Liver (tissue), 9 donors: ENCODE measurements around the gene SLC18A2. TPM values are rescaled to one million over a fixed set of nuclear protein-coding genes. Genes with fewer than 3 reads are reported as not detected.

Experiments used
- DNase-seq: peaks from one replicate; pipeline ENCODE4 v3.0.0-alpha.2; 2017; ENCODE audit warnings: low spot score
- H3K27ac ChIP-seq, 2 donors: one replicate each; pipeline ENCODE4 v1.7.0; 2013; ENCODE audit warnings: inconsistent platforms in 2 of 2, low read length in 2 of 2, control low read depth in 1 of 2, low read depth in 1 of 2, mild to moderate bottlenecking in 1 of 2
- H3K27me3 ChIP-seq, 4 donors: one replicate each; pipeline versions ENCODE4 v1.6.1 to v1.7.0; 2013; ENCODE audit warnings: low read length in 3 of 4, inconsistent platforms in 1 of 4, mild to moderate bottlenecking in 1 of 4, moderate library complexity in 1 of 4; ENCODE audit not compliant: control insufficient read depth in 4 of 4, insufficient read depth in 4 of 4
- H3K36me3 ChIP-seq, 4 donors: one replicate each; pipeline versions ENCODE4 v1.6.1 to v1.7.0; 2013; ENCODE audit warnings: low read length in 3 of 4, mild to moderate bottlenecking in 3 of 4, low read depth in 1 of 4, moderate library complexity in 1 of 4; ENCODE audit not compliant: control insufficient read depth in 4 of 4, insufficient read depth in 3 of 4
- H3K4me1 ChIP-seq, 4 donors: one replicate each; pipeline versions ENCODE4 v1.6.1 to v1.7.0; 2013; ENCODE audit warnings: low read length in 3 of 4, mild to moderate bottlenecking in 3 of 4, moderate library complexity in 1 of 4; ENCODE audit not compliant: control insufficient read depth in 4 of 4, insufficient read depth in 4 of 4
- H3K4me3 ChIP-seq, 3 donors: one replicate each; pipeline versions ENCODE4 v1.6.1 to v1.7.0; 2013; ENCODE audit warnings: low read length in 3 of 3, control low read depth in 1 of 3, low read depth in 1 of 3, mild to moderate bottlenecking in 1 of 3
- H3K9ac ChIP-seq, 2 donors: one replicate each; pipeline ENCODE4 v1.7.0; 2013; ENCODE audit warnings: low read length in 2 of 2, mild to moderate bottlenecking in 2 of 2, moderate library complexity in 2 of 2, control low read depth in 1 of 2, low read depth in 1 of 2
- H3K9me3 ChIP-seq, 4 donors: one replicate each; pipeline versions ENCODE4 v1.6.1 to v1.7.0; 2013; ENCODE audit warnings: low read length in 3 of 4; ENCODE audit not compliant: control insufficient read depth in 4 of 4
- ATF3 ChIP-seq: IDR thresholded peaks from 2 replicates; pipeline ENCODE4 v1.6.1; 2016; ENCODE audit warnings: antibody characterized with exemption
- CTCF ChIP-seq: fragments of 150-350 bp; IDR thresholded peaks from 2 replicates; pipeline ENCODE4 v1.5.1; 2017; ENCODE audit warnings: improper control_type of control experiment, low read depth, low read length; ENCODE audit not compliant: missing input control
- EGR1 ChIP-seq, 2 donors: IDR thresholded peaks; 2 replicates each; pipeline ENCODE4 v1.6.1; 2016 to 2018; ENCODE audit warnings: antibody characterized with exemption in 2 of 2, low read depth in 2 of 2
- FOXA1 ChIP-seq: IDR thresholded peaks from 2 replicates; pipeline ENCODE4 v1.6.1; 2016; ENCODE audit warnings: antibody characterized with exemption
- FOXA2 ChIP-seq: IDR thresholded peaks from 2 replicates; pipeline ENCODE4 v1.6.1; 2016; ENCODE audit warnings: antibody characterized with exemption
- GABPA ChIP-seq, 2 donors: IDR thresholded peaks in 1 of 2; conservative IDR thresholded peaks in 1 of 2; 2 replicates each; pipeline ENCODE4 v1.6.1; 2016; ENCODE audit warnings: antibody characterized with exemption in 2 of 2, mild to moderate bottlenecking in 1 of 2, moderate library complexity in 1 of 2
- HNF4A ChIP-seq, 2 donors: conservative IDR thresholded peaks; 2 replicates each; pipeline ENCODE4 v1.6.1; 2016; ENCODE audit warnings: antibody characterized with exemption in 2 of 2, mild to moderate bottlenecking in 2 of 2
- HNF4G ChIP-seq: IDR thresholded peaks from 2 replicates; pipeline ENCODE4 v1.6.1; 2016; ENCODE audit warnings: antibody characterized with exemption
- JUND ChIP-seq, 2 donors: IDR thresholded peaks; 2 replicates each; pipeline ENCODE4 v1.6.1; 2016; ENCODE audit warnings: antibody characterized with exemption in 2 of 2
- MAX ChIP-seq: IDR thresholded peaks from 2 replicates; pipeline ENCODE4 v1.6.1; 2016; ENCODE audit warnings: antibody characterized with exemption
- NR2F2 ChIP-seq: IDR thresholded peaks from 2 replicates; pipeline ENCODE4 v1.6.1; 2016; ENCODE audit warnings: antibody characterized with exemption
- RAD21 ChIP-seq, 2 donors: IDR thresholded peaks; 2 replicates each; pipeline ENCODE4 v1.6.1; 2016; ENCODE audit warnings: antibody characterized with exemption in 2 of 2, mild to moderate bottlenecking in 2 of 2
- RXRA ChIP-seq, 2 donors: IDR thresholded peaks; 2 replicates each; pipeline ENCODE4 v1.6.1; 2017 to 2018; ENCODE audit warnings: antibody characterized with exemption in 2 of 2, mild to moderate bottlenecking in 1 of 2
- SP1 ChIP-seq: IDR thresholded peaks from 2 replicates; pipeline ENCODE4 v1.6.1; 2018; ENCODE audit warnings: antibody characterized with exemption, mild to moderate bottlenecking
- TAF1 ChIP-seq: conservative IDR thresholded peaks from 2 replicates; pipeline ENCODE4 v1.6.1; 2016; ENCODE audit warnings: antibody characterized with exemption, mild to moderate bottlenecking
- ZBTB33 ChIP-seq: IDR thresholded peaks from 2 replicates; pipeline ENCODE4 v1.6.1; 2016; ENCODE audit warnings: antibody characterized with exemption
- WGBS: extraction: QIAGEN DNeasy Blood & Tissue Kit; methylation state at CpG from one replicate; pipeline ENCODE4 v1.1.7; 2013; 5-methylcytosine and 5-hydroxymethylcytosine counted together
- polyA plus RNA-seq, 2 donors: library from polyadenylated mRNA; stranded (reverse) in 1 of 2; unstranded in 1 of 2; fragments of 200-250 nt in 1 of 2; fragments of >200 nt in 1 of 2; fragmentation: Nextera tagmentation in 1 of 2; extraction: Ambion mirVana in 1 of 2; gene quantifications; one replicate each; pipeline versions ENCODE4 v1.2.1 to v1.2.3, GENCODE V29; 2013 to 2015
- total RNA-seq, 2 donors: library from RNA; depleted of rRNA; stranded (reverse); fragments of >200 nt; gene quantifications; one replicate each; pipeline ENCODE4 v1.2.3, GENCODE V29; 2014
- donor health status: healthy.
- donor health status: healthy.
- donor health status: healthy.
- donor health status: healthy.
- donor health status: healthy.

SLC18A2 gene
- total and polyA plus RNA-seq, 4 donors: 0.92 to 3.7 (median 1.4) TPM

GRCh38 chr10:117221156-117221711 is 19.7 kb upstream of the SLC18A2 start:
- H3K36me3 ChIP-seq: no peaks in the 10 kb centered on the region
- H3K9ac ChIP-seq: no peak overlapping the region
- TF ChIP-seq TAF1 (no peak), FOXA2 (no peak), GABPA (IDR thresholded peaks at IDR 0.05 in 1 of 2, conservative IDR thresholded peaks at IDR 0.05 in 1 of 2) (no peak), JUND (IDR thresholded peaks at IDR 0.05) (no peak)
- no peak for DNase-seq
- no peaks in the 10 kb centered on the region for H3K27me3 ChIP-seq
- 64% methylated on average over 10 of the region's 10 CpGs for WGBS
- no peak overlapping the region for H3K4me3 ChIP-seq
- no peaks in the 10 kb centered on the region for H3K9me3 ChIP-seq
- peaks cover 6 to 13% (median 9%) of the 10 kb centered on the region in 4 donors for H3K4me1 ChIP-seq
- no peak overlapping the region for H3K27ac ChIP-seq

GRCh38 chr10:117222552-117222951 is 18.4 kb upstream of the SLC18A2 start:
- Histone ChIP-seq H3K4me3 (no peak overlapping the region), H3K9me3 (no peaks in the 10 kb centered on the region), H3K9ac (no peak overlapping the region), H3K27ac (no peak overlapping the region), H3K27me3 (no peaks in the 10 kb centered on the region), H3K36me3 (no peaks in the 10 kb centered on the region), H3K4me1 (no peaks in the 10 kb centered on the region)
- no peak for DNase-seq
- TF ChIP-seq NR2F2: no peak
- no peak for TF ChIP-seq CTCF
- TF ChIP-seq FOXA1: no peak
- TF ChIP-seq HNF4G: no peak
- no peak for TF ChIP-seq JUND (IDR thresholded peaks at IDR 0.05)
- TF ChIP-seq ATF3: no peak
- TF ChIP-seq RAD21 (IDR thresholded peaks at IDR 0.05): no peak
- no peak for TF ChIP-seq EGR1 (IDR thresholded peaks at IDR 0.05; ENCODE audit: low read depth in 2 of 2)
- no peak for TF ChIP-seq ZBTB33
- TF ChIP-seq TAF1: no peak
- WGBS: 88% methylated on average over 5 of the region's 5 CpGs

- Histone ChIP-seq H3K9ac (no peak overlapping the region), H3K4me3 (no peak overlapping the region), H3K27ac (no peak overlapping the region), H3K9me3 (no peaks in the 10 kb centered on the region), H3K27me3 (no peaks in the 10 kb centered on the region), H3K4me1 (no peaks in the 10 kb centered on the region), H3K36me3 (no peaks in the 10 kb centered on the region)
- 86% methylated on average over 4 of the region's 4 CpGs for WGBS
- DNase-seq: no peak
- no peak for TF ChIP-seq NR2F2
- no peak for TF ChIP-seq TAF1
- no peak for TF ChIP-seq EGR1 (IDR thresholded peaks at IDR 0.05; ENCODE audit: low read depth in 2 of 2)
- TF ChIP-seq SP1: no peak
- no peak for TF ChIP-seq RAD21 (IDR thresholded peaks at IDR 0.05)
- no peak for TF ChIP-seq FOXA1
- TF ChIP-seq JUND (IDR thresholded peaks at IDR 0.05): no peak
- no peak for TF ChIP-seq RXRA (IDR thresholded peaks at IDR 0.05)
- TF ChIP-seq HNF4G: no peak
- TF ChIP-seq CTCF: no peak
- TF ChIP-seq MAX: no peak
- no peak for TF ChIP-seq GABPA (IDR thresholded peaks at IDR 0.05 in 1 of 2, conservative IDR thresholded peaks at IDR 0.05 in 1 of 2)
- TF ChIP-seq ZBTB33: no peak
- no peak for TF ChIP-seq FOXA2
- TF ChIP-seq HNF4A (conservative IDR thresholded peaks at IDR 0.05): no peak
- TF ChIP-seq ATF3: no peak
Observed at GRCh38 chr10:117222976-117223692, 17.8 kb upstream of the SLC18A2 start.
